GM06990 (cell line): ENCODE results near the gene HOXC12.

Experiments
- DNase-seq: peaks from one replicate; pipeline ENCODE4 v3.0.0-alpha.2; 2011; ENCODE audit not compliant: insufficient read length; ENCODE audit errors: extremely low read depth
- H3K27me3 ChIP-seq: replicated peaks from 2 replicates; pipeline ENCODE4 v1.6.0; 2011; ENCODE audit warnings: low read length; ENCODE audit not compliant: control insufficient read depth, insufficient read depth
- H3K36me3 ChIP-seq: 2 replicates; pipeline ENCODE4 v1.5.1; 2011; ENCODE audit warnings: low read length; ENCODE audit not compliant: control insufficient read depth, insufficient read depth
- H3K4me3 ChIP-seq: replicated peaks from 2 replicates; pipeline ENCODE4 v1.5.1; 2011; ENCODE audit warnings: low read depth, mild to moderate bottlenecking, control low read depth, low read length
- CTCF ChIP-seq: IDR thresholded peaks from 2 replicates; pipeline ENCODE4 v1.5.1; 2011; ENCODE audit warnings: low read length, control low read depth, mild to moderate bottlenecking, inconsistent platforms; ENCODE audit not compliant: insufficient read depth, poor library complexity, severe bottlenecking

Gene HOXC12

GRCh38 chr12:53967421-53967925 is 12.8 kb downstream of the HOXC12 start:
- Histone ChIP-seq H3K27me3 (peaks cover 11% of the 10 kb centered on the region), H3K36me3 (no peaks in the 10 kb centered on the region), H3K4me3 (no peak overlapping the region)
- TF ChIP-seq CTCF = no peak
- no peak for DNase-seq

- Histone ChIP-seq H3K27me3 (peaks cover 11% of the 10 kb centered on the region), H3K36me3 (no peaks in the 10 kb centered on the region), H3K4me3 (no peak overlapping the region)
- no peak for TF ChIP-seq CTCF
- DNase-seq = no peak
Measured at GRCh38 chr12:53968214-53969127, 13.8 kb downstream of the HOXC12 start.

- Histone ChIP-seq H3K4me3 (no peak overlapping the region), H3K36me3 (no peaks in the 10 kb centered on the region), H3K27me3 (peaks cover 11% of the 10 kb centered on the region)
- TF ChIP-seq CTCF = no peak
- DNase-seq = no peak
Measured at GRCh38 chr12:53969588-53970259, 15.0 kb downstream of the HOXC12 start.

GRCh38 chr12:53970451-53970850 is 15.7 kb downstream of the HOXC12 start:
- peaks cover 11% of the 10 kb centered on the region for H3K27me3 ChIP-seq
- DNase-seq = no peak
- no peak for TF ChIP-seq CTCF
- no peaks in the 10 kb centered on the region for H3K36me3 ChIP-seq
- no peak overlapping the region for H3K4me3 ChIP-seq

GRCh38 chr12:53971129-53971528 is 16.4 kb downstream of the HOXC12 start:
- Histone ChIP-seq H3K27me3 (peaks cover 11% of the 10 kb centered on the region), H3K36me3 (no peaks in the 10 kb centered on the region), H3K4me3 (no peak overlapping the region)
- DNase-seq = no peak
- TF ChIP-seq CTCF = no peak
